Fibroblast of gingiva (primary cell): ENCODE data around the gene EFCAB6.

ENCODE experiments used
- DNase-seq: peaks from one replicate; pipeline ENCODE4 v3.0.0-alpha.2; 2011; ENCODE audit warnings: low read depth

The EFCAB6 gene

GRCh38 chr22:43828998-43829782 is 17.1 kb upstream of the EFCAB6 start:
- peak; percentile 83 for DNase-seq

GRCh38 chr22:43828725-43828997 is 16.6 kb upstream of the EFCAB6 start:
- no peak for DNase-seq

GRCh38 chr22:43827926-43828724 is 16.0 kb upstream of the EFCAB6 start:
- DNase-seq = no peak

GRCh38 chr22:43827003-43827735 is 15.1 kb upstream of the EFCAB6 start:
- no peak for DNase-seq

GRCh38 chr22:43826142-43827002 is 14.3 kb upstream of the EFCAB6 start:
- DNase-seq = peak; percentile 34

- DNase-seq = no peak
These were observed 13.5 kb upstream of the EFCAB6 start for GRCh38 chr22:43825651-43826050.

GRCh38 chr22:43824724-43825420 is 12.8 kb upstream of the EFCAB6 start:
- DNase-seq = no peak

- DNase-seq = no peak
These were observed 12.0 kb upstream of the EFCAB6 start for GRCh38 chr22:43823911-43824665.

- DNase-seq = no peak
These were observed 11.3 kb upstream of the EFCAB6 start for GRCh38 chr22:43823353-43823908.

- DNase-seq = no peak
These were observed 9.7 kb upstream of the EFCAB6 start for GRCh38 chr22:43821606-43822425.

GRCh38 chr22:43820651-43821305 is 8.7 kb upstream of the EFCAB6 start:
- no peak for DNase-seq

GRCh38 chr22:43819931-43820640 is 8.0 kb upstream of the EFCAB6 start:
- no peak for DNase-seq

- DNase-seq = no peak
These were observed 7.4 kb upstream of the EFCAB6 start for GRCh38 chr22:43819421-43819921.

- no peak for DNase-seq
These were observed 6.9 kb upstream of the EFCAB6 start for GRCh38 chr22:43818981-43819380.

- no peak for DNase-seq
These were observed 5.3 kb upstream of the EFCAB6 start for GRCh38 chr22:43817402-43817801.

GRCh38 chr22:43814264-43814663 is 2.2 kb upstream of the EFCAB6 start:
- DNase-seq = no peak

- DNase-seq = no peak
These were observed 785 bp upstream of the EFCAB6 start for GRCh38 chr22:43812890-43813289.

GRCh38 chr22:43811777-43812148 is 342 bp downstream of the EFCAB6 start:
- peak; percentile 17 for DNase-seq
